ENCODE measurements around the gene FOXP1. TPM values are rescaled to one million over a fixed set of nuclear protein-coding genes. Genes with fewer than 3 reads are reported as not detected.

Gene FOXP1
- total RNA-seq, 4 donors from 2014 or later: 54.2 to 152 (median 129) TPM

DNA sequence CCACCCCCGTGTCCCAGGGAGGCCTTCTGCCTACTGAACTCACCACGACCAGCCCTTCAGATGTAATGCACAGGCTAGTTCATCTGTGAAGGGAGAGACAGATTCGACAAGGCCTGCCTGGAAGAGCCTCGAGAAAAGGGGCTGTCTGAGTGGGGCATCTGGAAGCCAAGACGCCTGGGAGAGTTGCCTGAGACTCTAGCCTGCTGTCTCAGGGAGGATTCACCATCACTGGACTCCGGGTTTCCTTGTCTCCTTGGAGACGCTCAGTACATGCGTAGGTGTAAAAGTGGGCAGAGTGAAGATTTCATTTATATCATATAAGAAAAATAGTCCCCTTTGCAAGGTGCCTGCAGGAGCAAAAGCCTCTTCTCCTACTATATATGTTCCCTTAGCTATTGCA is 468.9 kb downstream of the FOXP1 start:
- Histone ChIP-seq H3K4me1 (peaks cover 0 to 4% of the 10 kb centered on the region in 2 donors), H3K9me3 (no peaks in the 10 kb centered on the region), H3K27ac (no peak overlapping the region), H3K4me3 (no peak overlapping the region), H3K27me3 (no peaks in the 10 kb centered on the region), H3K36me3 (no peaks in the 10 kb centered on the region)
- no peak for DNase-seq
- TF ChIP-seq CTCF (IDR thresholded peaks at IDR 0.05): no peak
- TF ChIP-seq POLR2A (IDR thresholded peaks at IDR 0.05): no peak
- intact Hi-C loops (cut with DNase I; ENCODE audit: low total_unique reads): no loop called here

GRCh38 chr3:71112576-71112975 is 471.0 kb downstream of the FOXP1 start:
- TF ChIP-seq CTCF (IDR thresholded peaks at IDR 0.05) (no peak), POLR2A (IDR thresholded peaks at IDR 0.05) (no peak)
- no peaks in the 10 kb centered on the region for H3K4me1 ChIP-seq
- no peaks in the 10 kb centered on the region for H3K9me3 ChIP-seq
- no peak overlapping the region for H3K4me3 ChIP-seq
- DNase-seq: no peak
- intact Hi-C loops (cut with DNase I; ENCODE audit: low total_unique reads): no loop called here
- no peaks in the 10 kb centered on the region for H3K27me3 ChIP-seq
- H3K36me3 ChIP-seq: no peaks in the 10 kb centered on the region
- H3K27ac ChIP-seq: peak overlapping the region in 1 of 2 donors; percentile 32

DNA sequence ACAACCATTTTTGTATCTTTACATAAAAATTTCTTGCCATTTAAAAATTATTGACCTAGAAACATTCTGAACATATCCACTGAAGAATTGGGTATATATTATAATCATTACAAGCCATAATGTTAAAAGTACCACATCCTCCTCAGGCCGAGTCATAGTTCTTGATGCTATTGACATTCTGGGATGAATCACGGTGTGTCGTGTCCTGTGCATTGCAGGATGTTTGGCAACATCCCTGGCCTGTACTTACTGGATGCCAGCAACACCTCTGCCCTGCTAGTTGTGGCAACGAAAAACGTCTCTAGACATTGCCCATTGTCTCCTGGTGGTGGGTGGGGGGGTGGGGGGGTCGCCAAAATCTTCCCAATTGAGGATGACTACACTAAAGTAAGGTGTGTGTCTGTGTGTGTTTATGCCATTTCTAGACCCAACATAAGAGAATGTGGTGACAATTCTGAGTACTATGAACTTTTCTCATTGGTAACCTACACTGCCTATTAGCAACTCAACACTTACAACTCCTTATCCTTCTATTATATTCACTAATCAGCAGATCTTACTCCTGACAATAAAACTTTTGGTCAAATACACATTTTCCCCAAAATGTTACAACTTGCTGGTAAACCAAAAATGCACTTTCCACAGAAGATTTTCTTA is 471.6 kb downstream of the FOXP1 start:
- no peak for TF ChIP-seq CTCF (IDR thresholded peaks at IDR 0.05)
- no peak for TF ChIP-seq POLR2A (IDR thresholded peaks at IDR 0.05)
- H3K4me3 ChIP-seq: no peak overlapping the region
- no peaks in the 10 kb centered on the region for H3K4me1 ChIP-seq
- H3K9me3 ChIP-seq: no peaks in the 10 kb centered on the region
- no peaks in the 10 kb centered on the region for H3K27me3 ChIP-seq
- H3K36me3 ChIP-seq: no peaks in the 10 kb centered on the region
- intact Hi-C loops (cut with DNase I; ENCODE audit: low total_unique reads): no loop called here
- no peak overlapping the region for H3K27ac ChIP-seq
- no peak for DNase-seq

GRCh38 chr3:71110385-71111222 is 472.9 kb downstream of the FOXP1 start:
- intact Hi-C loops (cut with DNase I; ENCODE audit: low total_unique reads): no loop called here
- Histone ChIP-seq H3K36me3 (no peaks in the 10 kb centered on the region), H3K27me3 (no peaks in the 10 kb centered on the region), H3K9me3 (no peaks in the 10 kb centered on the region), H3K4me1 (no peaks in the 10 kb centered on the region), H3K4me3 (no peak overlapping the region), H3K27ac (no peak overlapping the region)
- TF ChIP-seq CTCF (IDR thresholded peaks at IDR 0.05) (no peak), POLR2A (IDR thresholded peaks at IDR 0.05) (no peak)
- DNase-seq: no peak

DNA sequence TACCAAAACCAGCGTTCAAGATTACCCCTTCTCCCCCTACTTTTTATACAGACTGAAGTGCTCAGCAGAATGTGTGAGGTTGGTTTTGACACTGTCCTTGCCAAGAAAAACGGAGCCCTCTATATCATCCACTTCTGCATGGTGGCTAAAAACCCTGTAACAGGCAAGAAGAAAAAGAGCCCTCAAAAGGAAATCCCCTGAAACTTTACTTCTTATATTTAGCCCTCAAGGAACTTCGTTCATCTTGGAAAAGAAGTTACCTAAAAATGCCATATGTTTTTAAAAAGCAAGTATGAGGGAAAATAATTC is 473.6 kb downstream of the FOXP1 start:
- Histone ChIP-seq H3K27me3 (no peaks in the 10 kb centered on the region), H3K27ac (no peak overlapping the region), H3K4me3 (no peak overlapping the region), H3K9me3 (no peaks in the 10 kb centered on the region), H3K4me1 (no peaks in the 10 kb centered on the region), H3K36me3 (no peaks in the 10 kb centered on the region)
- intact Hi-C loops (cut with DNase I; ENCODE audit: low total_unique reads): no loop called here
- DNase-seq: no peak
- TF ChIP-seq CTCF (IDR thresholded peaks at IDR 0.05) (no peak), POLR2A (IDR thresholded peaks at IDR 0.05) (no peak)

Data from uterus (tissue), 4 donors.